ENCODE results near the gene SLC26A2. TPM values are rescaled to one million over a fixed set of nuclear protein-coding genes. Genes with fewer than 3 reads are reported as not detected.

Gene SLC26A2
- 44.5 to 67.9 TPM (median 59.0 TPM) in 5 replicates for total RNA-seq (2022; extraction: Qiagen RNA extraction)

DNA sequence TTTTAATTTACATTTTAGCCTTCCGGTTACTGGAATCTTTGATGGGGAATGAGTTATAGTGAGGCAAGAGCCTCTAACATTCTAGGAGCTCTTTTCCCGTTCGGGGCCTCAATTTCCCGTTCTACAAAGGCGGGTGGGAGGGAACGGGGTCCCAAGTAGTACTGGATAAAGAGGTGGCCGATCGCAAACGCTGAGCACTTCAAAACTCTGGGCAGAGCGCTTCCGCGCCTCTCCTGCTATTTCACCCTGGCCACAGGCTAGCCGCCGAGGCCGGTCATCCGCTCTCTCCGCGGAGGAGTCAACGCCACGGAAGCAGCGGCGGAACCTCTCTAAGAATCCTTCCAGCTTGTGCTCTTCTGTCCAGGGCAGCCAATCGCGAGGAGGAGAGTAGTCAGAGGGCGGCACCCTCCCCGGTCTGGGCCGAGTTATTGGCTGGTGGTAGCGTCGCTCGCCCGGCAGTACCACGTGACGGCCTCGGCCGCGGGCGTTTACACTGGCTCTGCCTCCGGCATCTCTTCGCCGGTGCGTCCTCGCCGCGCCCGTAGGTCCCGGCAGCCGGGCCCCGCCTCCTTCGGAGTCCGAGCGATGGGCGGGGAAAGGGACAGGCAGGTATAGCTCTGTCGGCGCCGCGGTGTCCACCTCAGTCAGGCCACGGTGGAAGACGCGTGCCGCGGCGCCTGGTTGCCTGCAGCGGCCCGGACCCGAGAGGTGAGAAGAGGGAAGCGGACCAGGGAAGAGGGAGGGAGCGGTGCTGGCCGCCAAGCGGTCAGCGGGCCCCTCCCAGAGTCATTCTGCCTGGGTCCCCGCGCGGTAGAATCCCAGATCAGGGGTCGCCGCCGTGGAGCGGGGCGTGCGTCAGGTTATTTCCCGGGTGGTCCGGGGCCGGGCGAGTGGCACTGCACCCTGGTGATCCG lies at the start of gene SLC26A2:
Gene SLC26A2 (plus strand): TSS at position 487 of the 914 bp plus-strand sequence. CDS start 16,895 bp downstream, outside the sequence.

GRCh38 chr5:149944666-149945065 lies 15.9 kb upstream of the SLC26A2 start, which contains the start of gene PDE6A:
Gene PDE6A, minus strand, starts transcription at chr5:149944793. Its CDS starts 120 bp downstream, at chr5:149944673.

DNA sequence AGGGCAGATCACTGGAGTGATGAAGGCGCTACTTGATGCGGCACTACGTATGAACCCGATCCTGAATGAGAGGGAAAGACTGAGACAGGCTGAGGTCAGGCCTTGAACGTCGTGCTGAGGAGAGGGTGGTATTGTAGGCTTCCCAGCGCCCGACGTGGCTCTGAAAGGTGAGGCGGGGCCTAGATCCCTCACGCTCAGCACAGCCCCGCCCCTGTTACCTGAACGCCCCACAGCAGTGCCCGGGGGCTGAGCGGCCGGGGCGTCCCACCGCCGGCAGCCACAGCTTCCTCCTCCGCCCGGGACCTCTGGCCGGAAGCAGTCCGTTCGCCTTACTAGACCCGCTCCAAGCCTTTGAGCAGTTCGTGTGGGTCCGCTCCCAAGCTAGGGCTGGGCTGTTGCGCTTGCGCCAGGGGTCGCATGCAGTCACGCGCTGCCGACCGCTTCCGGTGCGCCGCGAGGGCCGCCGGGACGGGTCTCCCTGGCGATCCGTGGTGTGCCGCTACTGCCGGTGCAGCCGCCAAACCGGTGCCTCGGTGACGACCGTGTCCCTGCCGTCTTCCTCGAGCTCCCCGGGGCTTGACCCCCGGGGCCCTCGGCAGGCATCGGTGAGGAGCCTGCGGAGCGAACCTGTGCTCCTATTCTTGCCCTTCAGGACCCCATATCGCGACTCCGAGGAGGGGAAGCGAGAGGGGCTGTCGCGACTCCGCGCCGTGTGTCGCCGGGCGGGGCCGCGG lies 39.9 kb downstream of the SLC26A2 start, which contains the start of the genes HMGXB3 and TIGD6:
Gene HMGXB3 (plus strand): TSS at position 484 of the 734 bp plus-strand sequence. CDS start 4,114 bp downstream, outside the sequence.
Gene TIGD6 (minus strand): TSS at position 399 of the 734 bp plus-strand sequence. CDS start 4,306 bp downstream, outside the sequence.

Other genes with a start within 250 kb of the SLC26A2 start
- 5.2 to 6.9 TPM (median 6.2 TPM) in 5 replicates for gene PPARGC1B, start 230.4 kb upstream of the SLC26A2 start, total RNA-seq (2022; extraction: Qiagen RNA extraction)
- gene PDE6A, start 16.0 kb upstream of the SLC26A2 start, total RNA-seq (2022; extraction: Qiagen RNA extraction) = 0.20 to 0.43 TPM (median 0.25 TPM) in 5 replicates
- gene TIGD6, start 39.9 kb downstream of the SLC26A2 start, total RNA-seq (2022; extraction: Qiagen RNA extraction) = 4.5 to 6.1 TPM (median 4.9 TPM) in 5 replicates
- gene HMGXB3, start 40.0 kb downstream of the SLC26A2 start, total RNA-seq (2022; extraction: Qiagen RNA extraction) = 33.1 to 34.7 TPM (median 33.9 TPM) in 5 replicates
- 0.10 to 0.20 TPM (median 0.18 TPM) in 5 replicates for gene CSF1R, start 125.8 kb downstream of the SLC26A2 start, total RNA-seq (2022; extraction: Qiagen RNA extraction)
- gene PDGFRB, start 195.1 kb downstream of the SLC26A2 start, total RNA-seq (2022; extraction: Qiagen RNA extraction) = 0.16 to 0.56 TPM (median 0.22 TPM) in 5 replicates
- gene CDX1, start 206.0 kb downstream of the SLC26A2 start, total RNA-seq (2022; extraction: Qiagen RNA extraction) = not detected in 5 replicates
- 0.05 TPM in 1 of 5 replicates, not detected in the others for gene SLC6A7, start 229.3 kb downstream of the SLC26A2 start, total RNA-seq (2022; extraction: Qiagen RNA extraction)

All from A549 treated with Mapracorat at 1 μM for 4 hours (cell line).